Measurements from ENCODE around the gene TMEM161A. TPM values are rescaled to one million over a fixed set of nuclear protein-coding genes. Genes with fewer than 3 reads are reported as not detected.

TMEM161A gene
- total and polyA plus RNA-seq, 9 of the 15 experiments (the other 6 are each of a cell fraction or from before 2014, with no cell fraction given) = 0.63 to 92.3 (median 38.9) TPM

DNA sequence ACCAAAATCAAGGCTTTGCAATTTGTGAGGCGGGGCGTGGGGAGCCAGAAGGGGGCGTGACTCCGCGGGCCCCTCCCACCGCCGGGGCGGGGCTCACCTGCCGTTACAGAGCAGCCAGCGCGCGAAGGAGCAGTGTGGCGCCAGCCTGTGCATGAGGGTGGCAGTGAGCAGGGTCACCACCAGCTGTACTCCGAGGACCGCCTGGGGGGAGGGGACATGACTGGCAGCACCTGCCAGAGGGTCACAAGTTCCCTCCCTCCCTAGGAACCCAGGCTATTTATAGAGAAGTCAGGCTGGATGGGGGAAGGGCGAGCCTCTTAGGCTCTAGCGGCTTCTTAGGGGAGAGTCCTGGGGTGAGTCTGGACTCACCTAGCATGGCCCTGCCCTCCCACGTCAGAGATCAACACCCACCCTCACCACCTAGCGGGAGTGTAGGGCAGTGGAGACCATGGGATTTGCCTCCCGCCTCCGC, 3.6 kb downstream of the TMEM161A start (continued):
- TF ChIP-seq, protein P1, sequence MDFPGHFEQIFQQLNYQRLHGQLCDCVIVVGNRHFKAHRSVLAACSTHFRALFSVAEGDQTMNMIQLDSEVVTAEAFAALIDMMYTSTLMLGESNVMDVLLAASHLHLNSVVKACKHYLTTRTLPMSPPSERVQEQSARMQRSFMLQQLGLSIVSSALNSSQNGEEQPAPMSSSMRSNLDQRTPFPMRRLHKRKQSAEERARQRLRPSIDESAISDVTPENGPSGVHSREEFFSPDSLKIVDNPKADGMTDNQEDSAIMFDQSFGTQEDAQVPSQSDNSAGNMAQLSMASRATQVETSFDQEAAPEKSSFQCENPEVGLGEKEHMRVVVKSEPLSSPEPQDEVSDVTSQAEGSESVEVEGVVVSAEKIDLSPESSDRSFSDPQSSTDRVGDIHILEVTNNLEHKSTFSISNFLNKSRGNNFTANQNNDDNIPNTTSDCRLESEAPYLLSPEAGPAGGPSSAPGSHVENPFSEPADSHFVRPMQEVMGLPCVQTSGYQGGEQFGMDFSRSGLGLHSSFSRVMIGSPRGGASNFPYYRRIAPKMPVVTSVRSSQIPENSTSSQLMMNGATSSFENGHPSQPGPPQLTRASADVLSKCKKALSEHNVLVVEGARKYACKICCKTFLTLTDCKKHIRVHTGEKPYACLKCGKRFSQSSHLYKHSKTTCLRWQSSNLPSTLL (IDR thresholded peaks at IDR 0.05) = no peak
- no peak for TF ChIP-seq EZH2 (IDR thresholded peaks at IDR 0.05; ENCODE audit: borderline replicate concordance, low read depth, low read length)
- no peak for TF ChIP-seq BACH1 (tag; IDR thresholded peaks at IDR 0.05)
- TF ChIP-seq RBM39 (optimal IDR thresholded peaks at IDR 0.05; ENCODE audit: low read depth, low read length) = no peak
- TF ChIP-seq XRCC3 (IDR thresholded peaks at IDR 0.05) = no peak
- no peak for TF ChIP-seq KHSRP (IDR thresholded peaks at IDR 0.05)
- TF ChIP-seq SIX5 (IDR thresholded peaks at IDR 0.05; ENCODE audit: borderline replicate concordance in 1 of 2, insufficient read depth in 1 of 2, low read depth in 1 of 2, low read length in 2 of 2) = no peak
- TF ChIP-seq BHLHE40 (IDR thresholded peaks at IDR 0.05; ENCODE audit: low read length) = no peak; the same call in 1 of the 2 replicates
- no peak for TF ChIP-seq NELFE (IDR thresholded peaks at IDR 0.05; ENCODE audit: insufficient read depth, insufficient read length)
- TF ChIP-seq FOXJ2 (tag; IDR thresholded peaks at IDR 0.05) = no peak
- TF ChIP-seq, protein P2, sequence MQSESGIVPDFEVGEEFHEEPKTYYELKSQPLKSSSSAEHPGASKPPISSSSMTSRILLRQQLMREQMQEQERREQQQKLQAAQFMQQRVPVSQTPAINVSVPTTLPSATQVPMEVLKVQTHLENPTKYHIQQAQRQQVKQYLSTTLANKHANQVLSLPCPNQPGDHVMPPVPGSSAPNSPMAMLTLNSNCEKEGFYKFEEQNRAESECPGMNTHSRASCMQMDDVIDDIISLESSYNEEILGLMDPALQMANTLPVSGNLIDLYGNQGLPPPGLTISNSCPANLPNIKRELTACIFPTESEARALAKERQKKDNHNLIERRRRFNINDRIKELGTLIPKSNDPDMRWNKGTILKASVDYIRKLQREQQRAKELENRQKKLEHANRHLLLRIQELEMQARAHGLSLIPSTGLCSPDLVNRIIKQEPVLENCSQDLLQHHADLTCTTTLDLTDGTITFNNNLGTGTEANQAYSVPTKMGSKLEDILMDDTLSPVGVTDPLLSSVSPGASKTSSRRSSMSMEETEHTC (IDR thresholded peaks at IDR 0.05) = no peak
- TF ChIP-seq, protein P3, sequence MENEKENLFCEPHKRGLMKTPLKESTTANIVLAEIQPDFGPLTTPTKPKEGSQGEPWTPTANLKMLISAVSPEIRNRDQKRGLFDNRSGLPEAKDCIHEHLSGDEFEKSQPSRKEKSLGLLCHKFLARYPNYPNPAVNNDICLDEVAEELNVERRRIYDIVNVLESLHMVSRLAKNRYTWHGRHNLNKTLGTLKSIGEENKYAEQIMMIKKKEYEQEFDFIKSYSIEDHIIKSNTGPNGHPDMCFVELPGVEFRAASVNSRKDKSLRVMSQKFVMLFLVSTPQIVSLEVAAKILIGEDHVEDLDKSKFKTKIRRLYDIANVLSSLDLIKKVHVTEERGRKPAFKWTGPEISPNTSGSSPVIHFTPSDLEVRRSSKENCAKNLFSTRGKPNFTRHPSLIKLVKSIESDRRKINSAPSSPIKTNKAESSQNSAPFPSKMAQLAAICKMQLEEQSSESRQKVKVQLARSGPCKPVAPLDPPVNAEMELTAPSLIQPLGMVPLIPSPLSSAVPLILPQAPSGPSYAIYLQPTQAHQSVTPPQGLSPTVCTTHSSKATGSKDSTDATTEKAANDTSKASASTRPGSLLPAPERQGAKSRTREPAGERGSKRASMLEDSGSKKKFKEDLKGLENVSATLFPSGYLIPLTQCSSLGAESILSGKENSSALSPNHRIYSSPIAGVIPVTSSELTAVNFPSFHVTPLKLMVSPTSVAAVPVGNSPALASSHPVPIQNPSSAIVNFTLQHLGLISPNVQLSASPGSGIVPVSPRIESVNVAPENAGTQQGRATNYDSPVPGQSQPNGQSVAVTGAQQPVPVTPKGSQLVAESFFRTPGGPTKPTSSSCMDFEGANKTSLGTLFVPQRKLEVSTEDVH (IDR thresholded peaks at IDR 0.05; ENCODE audit: low read depth, partially characterized antibody) = peak; percentile 71
- peak; percentile 76 for TF ChIP-seq GABPB1 (CRISPR knock-in tag; IDR thresholded peaks at IDR 0.05)
- TF ChIP-seq, protein P4, sequence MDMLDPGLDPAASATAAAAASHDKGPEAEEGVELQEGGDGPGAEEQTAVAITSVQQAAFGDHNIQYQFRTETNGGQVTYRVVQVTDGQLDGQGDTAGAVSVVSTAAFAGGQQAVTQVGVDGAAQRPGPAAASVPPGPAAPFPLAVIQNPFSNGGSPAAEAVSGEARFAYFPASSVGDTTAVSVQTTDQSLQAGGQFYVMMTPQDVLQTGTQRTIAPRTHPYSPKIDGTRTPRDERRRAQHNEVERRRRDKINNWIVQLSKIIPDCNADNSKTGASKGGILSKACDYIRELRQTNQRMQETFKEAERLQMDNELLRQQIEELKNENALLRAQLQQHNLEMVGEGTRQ (CRISPR knock-in tag; IDR thresholded peaks at IDR 0.05) = no peak
- no peak for TF ChIP-seq TAF9B (IDR thresholded peaks at IDR 0.05; ENCODE audit: partially characterized antibody)
- TF ChIP-seq, protein P5, sequence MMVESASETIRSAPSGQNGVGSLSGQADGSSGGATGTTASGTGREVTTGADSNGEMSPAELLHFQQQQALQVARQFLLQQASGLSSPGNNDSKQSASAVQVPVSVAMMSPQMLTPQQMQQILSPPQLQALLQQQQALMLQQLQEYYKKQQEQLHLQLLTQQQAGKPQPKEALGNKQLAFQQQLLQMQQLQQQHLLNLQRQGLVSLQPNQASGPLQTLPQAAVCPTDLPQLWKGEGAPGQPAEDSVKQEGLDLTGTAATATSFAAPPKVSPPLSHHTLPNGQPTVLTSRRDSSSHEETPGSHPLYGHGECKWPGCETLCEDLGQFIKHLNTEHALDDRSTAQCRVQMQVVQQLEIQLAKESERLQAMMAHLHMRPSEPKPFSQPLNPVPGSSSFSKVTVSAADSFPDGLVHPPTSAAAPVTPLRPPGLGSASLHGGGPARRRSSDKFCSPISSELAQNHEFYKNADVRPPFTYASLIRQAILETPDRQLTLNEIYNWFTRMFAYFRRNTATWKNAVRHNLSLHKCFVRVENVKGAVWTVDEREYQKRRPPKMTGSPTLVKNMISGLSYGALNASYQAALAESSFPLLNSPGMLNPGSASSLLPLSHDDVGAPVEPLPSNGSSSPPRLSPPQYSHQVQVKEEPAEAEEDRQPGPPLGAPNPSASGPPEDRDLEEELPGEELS (CRISPR knock-in tag; IDR thresholded peaks at IDR 0.05; ENCODE audit: borderline replicate concordance) = no peak
- no peak for TF ChIP-seq HCFC1 (IDR thresholded peaks at IDR 0.05; ENCODE audit: low read depth, low read length)
- TF ChIP-seq ZNF184 (CRISPR knock-in tag; IDR thresholded peaks at IDR 0.05) = no peak
